ENCODE measurements around the gene RAPGEF2. TPM values are rescaled to one million over a fixed set of nuclear protein-coding genes. Genes with fewer than 3 reads are reported as not detected.

Gene RAPGEF2
- polyA plus RNA-seq, 1 experiment: 19.6 TPM

- no peak overlapping the region for H3K4me3 ChIP-seq (ENCODE audit: low read depth, low read length)
- H3K36me3 ChIP-seq (ENCODE audit: control insufficient read depth, insufficient read depth, low read length): peaks cover 5% of the 10 kb centered on the region; the same call in 1 of the 2 replicates
- H3K27me3 ChIP-seq (ENCODE audit: control insufficient read depth, insufficient read depth, low read length): no peaks in the 10 kb centered on the region
- TF ChIP-seq CTCF (IDR thresholded peaks at IDR 0.05; ENCODE audit: insufficient read depth, low read depth, low read length): no peak
- DNase-seq (ENCODE audit: low read depth): no peak
- POLR2A ChIA-PET: no interaction called here
- CTCF ChIA-PET: interaction anchor here (0.6 kb wide), 1 partner anchor 107 kb away, joined by 3 read pairs; no protein-coding TSS in a partner anchor
Observed at GRCh38 chr4:159337041-159337440, 234.2 kb downstream of the RAPGEF2 start.

DNA sequence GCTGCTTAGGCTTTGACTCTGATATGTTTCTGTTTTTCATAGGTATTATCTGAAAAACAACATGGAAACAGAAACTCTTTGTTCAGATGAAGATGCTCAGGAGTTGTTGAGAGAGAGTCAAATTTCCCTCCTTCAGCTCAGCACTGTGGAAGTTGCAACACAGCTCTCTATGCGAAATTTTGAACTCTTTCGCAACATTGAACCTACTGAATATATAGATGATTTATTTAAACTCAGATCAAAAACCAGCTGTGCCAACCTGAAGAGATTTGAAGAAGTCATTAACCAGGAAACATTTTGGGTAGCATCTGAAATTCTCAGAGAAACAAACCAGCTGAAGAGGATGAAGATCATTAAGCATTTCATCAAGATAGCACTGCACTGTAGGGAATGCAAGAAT, 238.6 kb downstream of the RAPGEF2 start:
- Histone ChIP-seq H3K27me3 (ENCODE audit: control insufficient read depth, insufficient read depth, low read length) (no peaks in the 10 kb centered on the region), H3K36me3 (ENCODE audit: control insufficient read depth, insufficient read depth, low read length) (peaks cover 7% of the 10 kb centered on the region; the same call in 1 of the 2 replicates), H3K4me3 (ENCODE audit: low read depth, low read length) (no peak overlapping the region)
- CTCF ChIA-PET: interaction anchor here (0.7 kb wide), 2 partner anchors 111 to 125 kb away, joined by 4 read pairs; no protein-coding TSS in a partner anchor
- POLR2A ChIA-PET: no interaction called here
- no peak for TF ChIP-seq CTCF (IDR thresholded peaks at IDR 0.05; ENCODE audit: insufficient read depth, low read depth, low read length)
- no peak for DNase-seq (ENCODE audit: low read depth)

DNA sequence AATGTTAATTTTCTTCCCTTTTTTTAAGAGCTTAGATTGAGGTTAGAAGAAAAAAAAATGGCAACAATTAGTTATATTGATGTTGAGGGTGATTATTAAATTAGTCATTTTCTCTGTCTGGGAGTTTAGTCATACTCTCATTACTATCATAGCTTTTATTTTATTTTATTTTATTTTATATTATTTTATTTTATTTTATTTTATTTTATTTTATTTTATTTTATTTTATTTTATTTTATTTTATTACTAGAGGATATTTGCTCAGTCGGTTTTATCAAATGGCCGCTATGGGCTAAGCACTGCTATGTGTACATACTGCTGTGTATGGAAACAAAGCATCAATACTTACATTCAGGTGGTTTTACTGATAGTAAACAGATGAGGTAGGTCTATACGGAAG, 239.5 kb downstream of the RAPGEF2 start:
- CTCF ChIA-PET: no interaction called here
- DNase-seq (ENCODE audit: low read depth): no peak
- Histone ChIP-seq H3K36me3 (ENCODE audit: control insufficient read depth, insufficient read depth, low read length) (peaks cover 7% of the 10 kb centered on the region; the same call in 1 of the 2 replicates), H3K27me3 (ENCODE audit: control insufficient read depth, insufficient read depth, low read length) (no peaks in the 10 kb centered on the region), H3K4me3 (ENCODE audit: low read depth, low read length) (no peak overlapping the region)
- POLR2A ChIA-PET: interaction anchor here (0.6 kb wide), 1 partner anchor 8 kb away, joined by 3 read pairs; no protein-coding TSS in a partner anchor
- TF ChIP-seq CTCF (IDR thresholded peaks at IDR 0.05; ENCODE audit: insufficient read depth, low read depth, low read length): no peak

GRCh38 chr4:159343116-159343515, 240.2 kb downstream of the RAPGEF2 start:
- DNase-seq (ENCODE audit: low read depth): no peak
- no peak for TF ChIP-seq CTCF (IDR thresholded peaks at IDR 0.05; ENCODE audit: insufficient read depth, low read depth, low read length)
- CTCF ChIA-PET: no interaction called here
- POLR2A ChIA-PET: no interaction called here
- no peak overlapping the region for H3K4me3 ChIP-seq (ENCODE audit: low read depth, low read length)
- H3K27me3 ChIP-seq (ENCODE audit: control insufficient read depth, insufficient read depth, low read length): no peaks in the 10 kb centered on the region
- peaks cover 7% of the 10 kb centered on the region; the same call in 1 of the 2 replicates for H3K36me3 ChIP-seq (ENCODE audit: control insufficient read depth, insufficient read depth, low read length)

DNA sequence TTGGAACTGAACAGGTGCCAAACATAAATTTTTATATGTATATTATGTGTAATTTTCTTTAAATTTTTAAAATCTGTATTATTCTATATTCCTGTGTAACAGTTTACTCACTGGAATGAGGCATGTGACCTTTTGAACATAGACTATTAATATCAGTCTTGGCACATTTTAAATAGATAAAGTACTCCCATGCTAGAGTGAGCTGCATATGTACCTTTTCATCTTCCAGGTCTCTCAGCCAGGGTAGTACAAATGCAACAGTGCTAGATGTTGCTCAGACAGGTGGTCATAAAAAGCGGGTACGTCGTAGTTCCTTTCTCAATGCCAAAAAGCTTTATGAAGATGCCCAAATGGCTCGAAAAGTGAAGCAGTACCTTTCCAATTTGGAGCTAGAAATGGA, 242.0 kb downstream of the RAPGEF2 start:
- Histone ChIP-seq H3K27me3 (ENCODE audit: control insufficient read depth, insufficient read depth, low read length) (no peaks in the 10 kb centered on the region), H3K4me3 (ENCODE audit: low read depth, low read length) (no peak overlapping the region), H3K36me3 (ENCODE audit: control insufficient read depth, insufficient read depth, low read length) (peaks cover 2% of the 10 kb centered on the region; the same call in 1 of the 2 replicates)
- TF ChIP-seq CTCF (IDR thresholded peaks at IDR 0.05; ENCODE audit: insufficient read depth, low read depth, low read length): no peak
- POLR2A ChIA-PET: no interaction called here
- no peak for DNase-seq (ENCODE audit: low read depth)
- CTCF ChIA-PET: interaction anchor here (1.2 to 1.3 kb wide), 2 partner anchors 86 to 141 kb away, joined by 3 to 4 read pairs; no protein-coding TSS in a partner anchor
